CD14-positive monocyte (primary cell): ENCODE data around the gene ABHD11. TPM values are rescaled to one million over a fixed set of nuclear protein-coding genes. Genes with fewer than 3 reads are reported as not detected.

Source experiments
- DNase-seq, 3 donors: peaks; one replicate each; pipeline ENCODE4 v3.0.0-alpha.2; 2011 to 2022
- H2AFZ ChIP-seq: 2 replicates; pipeline ENCODE4 v1.6.0; 2012; ENCODE audit warnings: mild to moderate bottlenecking, low read depth, low read length, inconsistent platforms; ENCODE audit not compliant: insufficient read depth, poor library complexity, severe bottlenecking
- H3K27ac ChIP-seq, 2 donors: 1 replicate in 1 of 2; 2 replicates in 1 of 2; pipeline ENCODE4 v1.5.1; 2012 to 2013; ENCODE audit warnings: low read length in 2 of 2, control low read depth in 1 of 2, inconsistent platforms in 1 of 2, low read depth in 1 of 2, mild to moderate bottlenecking in 1 of 2
- H3K27me3 ChIP-seq, 2 donors: one replicate each; pipeline versions ENCODE4 v1.6.0 to v1.6.1; 2011 to 2013; ENCODE audit warnings: low read length in 2 of 2; ENCODE audit not compliant: control insufficient read depth in 2 of 2, insufficient read depth in 2 of 2
- H3K36me3 ChIP-seq, 2 donors: replicated peaks in 1 of 2; 1 replicate in 1 of 2; 2 replicates in 1 of 2; pipeline versions ENCODE4 v1.5.1 to v1.6.1; 2012 to 2013; ENCODE audit warnings: low read length in 2 of 2, control low read depth in 1 of 2, inconsistent platforms in 1 of 2, mild to moderate bottlenecking in 1 of 2; ENCODE audit not compliant: insufficient read depth in 2 of 2, control insufficient read depth in 1 of 2
- H3K4me1 ChIP-seq, 2 donors: 1 replicate in 1 of 2; 2 replicates in 1 of 2; pipeline versions ENCODE4 v1.5.1 to v1.6.1; 2012 to 2013; ENCODE audit warnings: low read length in 2 of 2, control low read depth in 1 of 2, inconsistent platforms in 1 of 2, mild to moderate bottlenecking in 1 of 2, moderate library complexity in 1 of 2; ENCODE audit not compliant: insufficient read depth in 2 of 2, control insufficient read depth in 1 of 2
- H3K4me2 ChIP-seq: replicated peaks from 2 replicates; pipeline ENCODE3; 2012; ENCODE audit warnings: low read length, moderate library complexity, mild to moderate bottlenecking; ENCODE audit not compliant: poor library complexity, severe bottlenecking; ENCODE audit errors: extremely low read depth
- H3K4me3 ChIP-seq, 3 experiments: fragments of 200-600 bp in 1 of 3; sonication (generic) in 1 of 3; replicated peaks in 1 of 3; 1 replicate in 2 of 3; 2 replicates in 1 of 3; pipeline ENCODE4 v1.5.1; 2011 to 2013; ENCODE audit warnings: low read length in 3 of 3, mild to moderate bottlenecking in 3 of 3, control low read depth in 2 of 3, low read depth in 2 of 3, inconsistent platforms in 1 of 3, moderate library complexity in 1 of 3
- H3K79me2 ChIP-seq: 2 replicates; pipeline ENCODE4 v1.6.0; 2012; ENCODE audit warnings: mild to moderate bottlenecking, control low read depth, inconsistent platforms, low read length, moderate library complexity; ENCODE audit not compliant: insufficient read depth
- H3K9ac ChIP-seq: 2 replicates; pipeline ENCODE4 v1.6.0; 2017; ENCODE audit warnings: low read length, mild to moderate bottlenecking; ENCODE audit not compliant: insufficient read depth, poor library complexity, severe bottlenecking
- H3K9me3 ChIP-seq, 2 donors: replicated peaks in 1 of 2; 1 replicate in 1 of 2; 2 replicates in 1 of 2; pipeline versions ENCODE4 v1.5.1 to v1.6.1; 2012 to 2013; ENCODE audit warnings: low read length in 2 of 2, control low read depth in 1 of 2; ENCODE audit not compliant: control insufficient read depth in 1 of 2, insufficient read depth in 1 of 2
- H4K20me1 ChIP-seq: 2 replicates; pipeline ENCODE4 v1.6.0; 2012; ENCODE audit warnings: mild to moderate bottlenecking, low read length, control low read depth, moderate library complexity; ENCODE audit not compliant: insufficient read depth
- H3K27ac Mint-ChIP-seq, 7 donors: one replicate each; pipeline ENCODE4 v1.8.0; 2020; ENCODE audit warnings: mild to moderate bottlenecking in 7 of 7, mixed read lengths in 7 of 7, moderate library complexity in 6 of 7, inconsistent platforms in 2 of 7
- H3K27me3 Mint-ChIP-seq, 3 donors: one replicate each; pipeline ENCODE4 v1.8.0; 2021 to 2022; ENCODE audit warnings: low read depth in 3 of 3, mild to moderate bottlenecking in 3 of 3, mixed read lengths in 3 of 3, moderate library complexity in 3 of 3, inconsistent platforms in 1 of 3
- H3K36me3 Mint-ChIP-seq, 2 donors: one replicate each; pipeline ENCODE4 v1.8.0; 2020; ENCODE audit warnings: mixed read lengths in 2 of 2, inconsistent platforms in 1 of 2, mild to moderate bottlenecking in 1 of 2
- H3K4me1 Mint-ChIP-seq: one replicate; pipeline ENCODE4 v1.8.0; 2020; ENCODE audit warnings: mild to moderate bottlenecking, mixed read lengths
- H3K4me3 Mint-ChIP-seq, 2 donors: one replicate each; pipeline ENCODE4 v1.8.0; 2020; ENCODE audit warnings: mild to moderate bottlenecking in 2 of 2, mixed read lengths in 2 of 2, moderate library complexity in 1 of 2
- H3K9me3 Mint-ChIP-seq, 7 donors: one replicate each; pipeline ENCODE4 v1.8.0; 2020 to 2022; ENCODE audit warnings: mixed read lengths in 7 of 7, mild to moderate bottlenecking in 6 of 7, moderate library complexity in 6 of 7, inconsistent platforms in 2 of 7
- CTCF ChIP-seq: fragments of 200-600 bp; IDR thresholded peaks from one replicate; pipeline ENCODE4 v1.8.0; 2022; ENCODE audit warnings: antibody characterized with exemption, mild to moderate bottlenecking
- WGBS: methylation state at CpG from one replicate; pipeline ENCODE4 v1.1.5; 2013; ENCODE audit warnings: missing lambda C conversion rate; ENCODE audit not compliant: insufficient coverage; 5-methylcytosine and 5-hydroxymethylcytosine counted together
- intact Hi-C, 2 donors: fragments of 100-400 bp; cut with micrococcal nuclease; formaldehyde crosslinking; loops; one replicate each; pipeline versions ENCODE4 v1.15.0 to v1.15.1; 2023
- polyA plus RNA-seq, 3 donors: library from polyadenylated mRNA; depleted of rRNA in 1 of 3; unstranded in 2 of 3; stranded (reverse) in 1 of 3; fragments of 300-500 nt in 2 of 3; fragments of >200 nt in 1 of 3; fragmentation: Illumina TruSeq in 2 of 3; gene quantifications; 1 replicate in 2 of 3; 2 replicates in 1 of 3; pipeline ENCODE4 v1.2.3, GENCODE V29; 2012 to 2021

Gene ABHD11
- polyA plus RNA-seq, 3 donors = 20.3 to 23.5 (median 22.1) TPM

DNA sequence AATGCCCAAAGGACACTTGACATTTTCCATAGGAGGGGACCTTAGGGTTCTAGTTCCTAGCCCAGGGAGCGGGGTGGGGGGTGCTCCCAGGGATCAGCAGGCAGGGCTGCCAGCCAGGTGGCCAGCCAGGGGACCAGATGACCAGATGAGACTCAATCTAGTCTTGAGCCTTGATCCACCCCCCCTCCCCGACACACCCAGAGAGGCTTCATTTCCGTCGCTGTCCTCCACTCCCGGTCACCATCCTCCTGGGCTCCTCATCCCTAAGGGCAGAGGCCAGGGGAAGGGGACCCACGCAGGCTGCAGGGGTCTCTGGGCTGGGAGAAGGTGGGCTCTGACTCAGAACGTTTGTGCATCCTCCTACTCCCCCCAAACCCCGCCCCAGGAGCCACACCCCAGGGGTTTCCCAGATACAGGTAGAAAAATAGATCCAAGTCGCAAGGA lies 20.1 kb downstream of the ABHD11 start:
- Mint-ChIP-seq H3K4me3 (peak overlapping the region; percentile 80 to 82), H3K4me1 (peaks cover 39% of the 10 kb centered on the region), H3K27me3 (peaks cover 83 to 96% (median 89%) of the 10 kb centered on the region in 3 donors), H3K27ac (peak overlapping the region in 5 of 7 donors; percentile 61 to 91 (median 84)), H3K36me3 (peaks cover 6 to 18% of the 10 kb centered on the region in 2 donors), H3K9me3 (peaks cover 0 to 23% (median 14%) of the 10 kb centered on the region in 7 donors)
- no peak overlapping the region for H3K27ac ChIP-seq
- no peaks in the 10 kb centered on the region for H4K20me1 ChIP-seq
- no peaks in the 10 kb centered on the region for H3K79me2 ChIP-seq
- intact Hi-C loops = loop anchor here in 1 of 2 donors (2.0 kb wide), 1 partner anchor 132 kb away; no protein-coding TSS in a partner anchor
- peaks cover 0 to 9% of the 10 kb centered on the region in 2 donors for H3K9me3 ChIP-seq
- peaks cover 35 to 47% of the 10 kb centered on the region in 2 donors for H3K4me1 ChIP-seq
- H3K27me3 ChIP-seq = peaks cover 37 to 90% of the 10 kb centered on the region in 2 donors
- peak overlapping the region; percentile 62 for H3K9ac ChIP-seq
- H2AFZ ChIP-seq = peak overlapping the region; percentile 85
- H3K4me3 ChIP-seq = peak overlapping the region in 1 of 3 experiments; percentile 78
- DNase-seq = no peak
- no peak for TF ChIP-seq CTCF
- H3K36me3 ChIP-seq = no peaks in the 10 kb centered on the region
- 20% methylated on average over 1 of the region's 9 CpGs for WGBS
- H3K4me2 ChIP-seq = peak overlapping the region; percentile 93

- Histone ChIP-seq H3K9ac (peak overlapping the region; percentile 62), H2AFZ (no peak overlapping the region), H3K27me3 (peaks cover 37 to 92% of the 10 kb centered on the region in 2 donors), H3K36me3 (no peaks in the 10 kb centered on the region), H3K27ac (no peak overlapping the region), H3K79me2 (no peaks in the 10 kb centered on the region), H3K4me3 (peak overlapping the region in 1 of 3 experiments; percentile 78), H3K9me3 (peaks cover 0 to 9% of the 10 kb centered on the region in 2 donors), H3K4me2 (peak overlapping the region; percentile 93), H3K4me1 (peaks cover 35 to 47% of the 10 kb centered on the region in 2 donors), H4K20me1 (no peaks in the 10 kb centered on the region)
- no peak for TF ChIP-seq CTCF
- H3K4me1 Mint-ChIP-seq = peaks cover 39% of the 10 kb centered on the region
- peak overlapping the region in 6 of 7 donors; percentile 69 to 91 (median 82) for H3K27ac Mint-ChIP-seq
- intact Hi-C loops = loop anchor here in 1 of 2 donors (2.0 kb wide), 1 partner anchor 131 kb away; no protein-coding TSS in a partner anchor
- DNase-seq = peak; percentile 79 to 92 (median 89)
- peak overlapping the region; percentile 80 to 82 for H3K4me3 Mint-ChIP-seq
- peaks cover 86 to 96% (median 91%) of the 10 kb centered on the region in 3 donors for H3K27me3 Mint-ChIP-seq
- 0% methylated on average over 8 of the region's 10 CpGs for WGBS
- peaks cover 0 to 24% (median 14%) of the 10 kb centered on the region in 7 donors for H3K9me3 Mint-ChIP-seq
- H3K36me3 Mint-ChIP-seq = peaks cover 6 to 18% of the 10 kb centered on the region in 2 donors
These were observed 20.6 kb downstream of the ABHD11 start for GRCh38 chr7:73717991-73718405.
